Gastrocnemius medialis (tissue), 4 donors: ENCODE measurements around the gene DIP2A.

Source experiments
- POLR2A ChIP-seq, 2 donors: fragments of 450-650 bp; IDR thresholded peaks; one replicate each; pipeline ENCODE4 v1.6.1; 2017; ENCODE audit warnings: antibody characterized with exemption in 2 of 2, mild to moderate bottlenecking in 2 of 2, moderate library complexity in 2 of 2
- TF ChIP-seq, protein P1 (sequence below), 5 experiments: fragments of 450-650 bp in 3 of 5; fragments of 200-600 bp in 2 of 5; sonication (generic) in 2 of 5; IDR thresholded peaks in 4 of 5; conservative IDR thresholded peaks in 1 of 5; 1 replicate in 4 of 5; 2 replicates in 1 of 5; pipeline ENCODE4 v1.5.1; 2016 to 2019; ENCODE audit warnings: antibody characterized with exemption in 5 of 5, mild to moderate bottlenecking in 3 of 5, moderate library complexity in 3 of 5

DNA sequence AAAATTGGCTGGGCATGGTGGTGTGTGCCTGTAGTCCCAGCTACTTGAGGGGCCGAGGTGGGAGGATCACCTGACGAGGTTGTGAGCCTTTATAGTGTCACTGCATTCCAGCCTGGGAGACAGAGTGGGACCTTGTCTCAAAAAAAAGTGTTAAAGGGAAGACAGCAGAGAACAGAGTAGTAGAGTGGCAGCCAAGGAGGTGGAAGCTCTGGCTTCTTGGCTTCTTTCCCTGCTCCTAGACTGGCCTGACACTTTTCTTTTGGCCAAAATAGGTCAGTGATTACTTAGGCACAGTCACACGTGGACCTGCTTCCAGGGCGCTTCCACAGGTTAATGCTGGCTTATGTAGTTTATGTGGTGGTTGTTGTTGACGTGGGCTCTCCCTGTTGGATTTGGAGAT, 3.2 kb downstream of the DIP2A start:
- TF ChIP-seq, protein P1, sequence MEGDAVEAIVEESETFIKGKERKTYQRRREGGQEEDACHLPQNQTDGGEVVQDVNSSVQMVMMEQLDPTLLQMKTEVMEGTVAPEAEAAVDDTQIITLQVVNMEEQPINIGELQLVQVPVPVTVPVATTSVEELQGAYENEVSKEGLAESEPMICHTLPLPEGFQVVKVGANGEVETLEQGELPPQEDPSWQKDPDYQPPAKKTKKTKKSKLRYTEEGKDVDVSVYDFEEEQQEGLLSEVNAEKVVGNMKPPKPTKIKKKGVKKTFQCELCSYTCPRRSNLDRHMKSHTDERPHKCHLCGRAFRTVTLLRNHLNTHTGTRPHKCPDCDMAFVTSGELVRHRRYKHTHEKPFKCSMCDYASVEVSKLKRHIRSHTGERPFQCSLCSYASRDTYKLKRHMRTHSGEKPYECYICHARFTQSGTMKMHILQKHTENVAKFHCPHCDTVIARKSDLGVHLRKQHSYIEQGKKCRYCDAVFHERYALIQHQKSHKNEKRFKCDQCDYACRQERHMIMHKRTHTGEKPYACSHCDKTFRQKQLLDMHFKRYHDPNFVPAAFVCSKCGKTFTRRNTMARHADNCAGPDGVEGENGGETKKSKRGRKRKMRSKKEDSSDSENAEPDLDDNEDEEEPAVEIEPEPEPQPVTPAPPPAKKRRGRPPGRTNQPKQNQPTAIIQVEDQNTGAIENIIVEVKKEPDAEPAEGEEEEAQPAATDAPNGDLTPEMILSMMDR (IDR thresholded peaks at IDR 0.05 in 4 of 5, conservative IDR thresholded peaks at IDR 0.05 in 1 of 5): no peak
- TF ChIP-seq POLR2A (IDR thresholded peaks at IDR 0.05): no peak
